HG03108 (cell line): ENCODE results near the gene CCDC198.

Experiments
- ATAC-seq: cut with Tn5 transposase; IDR thresholded peaks from one replicate; pipeline ENCODE4 v1.9.1; 2021; ENCODE audit warnings: moderate library complexity; ENCODE audit not compliant: unreplicated experiment

The CCDC198 gene

DNA sequence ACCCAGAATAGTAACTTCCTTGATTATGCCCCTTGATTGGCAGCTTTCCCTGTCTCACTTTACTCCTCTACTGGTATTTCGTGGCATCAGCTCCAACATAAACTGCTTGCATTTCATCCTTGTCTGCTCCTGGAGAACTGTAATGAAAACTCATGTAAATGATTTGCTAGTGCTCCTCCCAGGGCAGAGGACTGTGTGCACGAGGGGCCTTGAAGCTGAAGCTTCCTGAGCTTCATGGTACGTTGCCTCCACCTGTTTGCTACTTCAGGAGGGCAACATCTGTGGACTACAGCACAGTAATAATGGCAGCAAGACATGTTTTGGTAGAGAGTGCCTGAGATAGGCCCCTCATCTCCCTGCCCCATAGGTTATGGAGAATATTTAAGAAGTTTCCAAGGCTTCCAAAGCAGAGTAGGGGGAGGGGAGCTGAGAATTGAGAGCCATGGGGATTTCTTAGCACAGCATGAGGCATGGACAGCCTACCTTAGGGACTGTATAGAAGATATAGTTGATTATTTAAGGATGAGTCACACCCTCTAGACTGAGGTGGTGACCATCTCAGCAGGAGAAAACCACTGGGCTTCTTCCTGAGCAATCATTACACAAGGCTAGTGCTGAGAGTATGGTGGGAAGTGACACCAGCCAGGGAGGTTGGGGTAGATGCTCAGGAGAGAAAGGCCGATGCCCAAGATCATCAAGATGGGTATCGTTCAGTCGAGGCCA, 29.5 kb downstream of the CCDC198 start:
- ATAC-seq = peak; percentile 94

DNA sequence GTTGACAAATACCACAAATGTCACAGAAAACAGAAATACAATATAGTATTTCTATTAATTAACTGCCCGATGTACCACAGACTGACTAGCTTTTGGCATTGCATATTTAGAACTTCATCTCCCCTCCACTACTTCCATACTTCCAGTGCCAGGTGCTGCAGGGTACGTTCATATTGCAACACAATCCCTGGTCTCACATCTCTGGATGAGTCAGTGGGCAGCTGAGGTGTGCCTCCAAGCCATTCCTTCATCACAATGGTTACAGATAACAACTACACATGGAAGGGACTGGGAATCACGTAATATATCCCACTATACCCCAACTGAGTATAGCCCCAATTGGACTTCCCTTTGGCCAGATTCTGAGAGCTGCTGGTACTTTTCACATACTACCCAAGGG, 31.1 kb downstream of the CCDC198 start:
- ATAC-seq = no peak

- ATAC-seq = no peak
Observed at GRCh38 chr14:57461777-57462320, 31.8 kb downstream of the CCDC198 start.

- ATAC-seq = no peak
Observed at GRCh38 chr14:57435923-57436322, 57.7 kb downstream of the CCDC198 start.

- no peak for ATAC-seq
Observed at GRCh38 chr14:57420986-57421385, 72.7 kb downstream of the CCDC198 start.

- no peak for ATAC-seq
Observed at GRCh38 chr14:57420033-57420432, 73.6 kb downstream of the CCDC198 start.
